K562 (cell line): ENCODE results near the gene TBC1D16. TPM values are rescaled to one million over a fixed set of nuclear protein-coding genes. Genes with fewer than 3 reads are reported as not detected.

Source experiments
- BCLAF1 ChIP-seq, 2 experiments: fragments of 450-650 bp in 1 of 2; IDR thresholded peaks; 2 replicates each; pipeline ENCODE4 v1.6.1; 2011 to 2017; ENCODE audit warnings: low read depth in 2 of 2, antibody characterized with exemption in 1 of 2, borderline replicate concordance in 1 of 2, low read length in 1 of 2, mild to moderate bottlenecking in 1 of 2, mixed read lengths in 1 of 2; ENCODE audit not compliant: control insufficient read depth in 1 of 2
- PATZ1 ChIP-seq: fragments of 250-450 bp; sonication (Bioruptor Pico); IDR thresholded peaks from 2 replicates; pipeline ENCODE4 v1.5.0; 2020; ENCODE audit warnings: mild to moderate bottlenecking, borderline replicate concordance
- PRDM10 ChIP-seq: fragments of 450-650 bp; IDR thresholded peaks from 2 replicates; pipeline ENCODE4 v1.6.1; 2018; ENCODE audit not compliant: partially characterized antibody
- ZBTB11 ChIP-seq, 3 experiments: fragments of 200-800 bp in 1 of 3; fragments of 250-450 bp in 1 of 3; fragments of 450-650 bp in 1 of 3; sonication (Bioruptor Pico) in 1 of 3; sonication (Bioruptor generic) in 1 of 3; formaldehyde crosslinking in 1 of 3; IDR thresholded peaks; 2 replicates each; pipeline versions ENCODE4 v1.6.1 to v1.8.0; 2016 to 2022; ENCODE audit warnings: mild to moderate bottlenecking in 2 of 3, missing genetic modification characterization in 2 of 3, missing compliant biosample characterization in 1 of 3, moderate library complexity in 1 of 3
- polyA plus RNA-seq, 8 experiments: library from polyadenylated mRNA; depleted of rRNA in 4 of 8; stranded (reverse) in 5 of 8; unstranded in 3 of 8; fragments of >200 nt; fragmentation: Nextera tagmentation in 2 of 8; fragmentation: Illumina TruSeq in 1 of 8; extraction: Ambion mirVana in 2 of 8; extraction: Trizol in 1 of 8; gene quantifications; 2 replicates each; pipeline versions ENCODE4 v1.2.1 to v1.2.3, GENCODE V29; 2011 to 2014; ENCODE audit warnings: inconsistent platforms in 1 of 8, missing spikeins in 1 of 8
- total RNA-seq, 7 experiments: library from RNA; depleted of rRNA in 6 of 7; stranded (reverse); fragments of >200 nt in 6 of 7; fragmentation: Illumina TruSeq in 2 of 7; extraction: Trizol in 2 of 7; gene quantifications; 2 replicates each; pipeline versions ENCODE4 v1.2.1 to v1.2.3, GENCODE V29; 2011 to 2021; ENCODE audit warnings: low replicate concordance in 1 of 7

Gene TBC1D16
- total and polyA plus RNA-seq, 9 of the 15 experiments (the other 6 are each of a cell fraction or from before 2014, with no cell fraction given), result 0.01 to 0.20 (median 0.03) TPM; not detected in 1

GRCh38 chr17:79936050-79936449 lies 99.6 kb downstream of the TBC1D16 start (continued):
- TF ChIP-seq PRDM10, result no peak
- TF ChIP-seq BCLAF1 (IDR thresholded peaks at IDR 0.05; ENCODE audit: borderline replicate concordance in 1 of 2, control insufficient read depth in 1 of 2, low read depth in 2 of 2, low read length in 1 of 2), result no peak
- TF ChIP-seq PATZ1 (CRISPR knock-in tag), result no peak
- TF ChIP-seq ZBTB11 (CRISPR knock-in tag; IDR thresholded peaks at IDR 0.05), result no peak
